ENCODE measurements around the gene MYO5A.
"Not testable (repeated sequence)": the region's sequence is repeated elsewhere in the genome, so short reads cannot be mapped to it uniquely, and the experiment has no call there.

The MYO5A gene

GRCh38 chr15:52440946-52441345 is 87.7 kb downstream of the MYO5A start:
- no peak for DNase-seq (ENCODE audit: low read depth)
- no peak for TF ChIP-seq CTCF (IDR thresholded peaks at IDR 0.05; ENCODE audit: insufficient read depth, low read depth, low read length, missing control alignments)
- no peak overlapping the region for H3K4me3 ChIP-seq (ENCODE audit: low read length)

- DNase-seq (ENCODE audit: low read depth): peak; percentile 89
- TF ChIP-seq CTCF (IDR thresholded peaks at IDR 0.05; ENCODE audit: insufficient read depth, low read depth, low read length, missing control alignments): no peak
Measured at GRCh38 chr15:52440414-52440813, 88.3 kb downstream of the MYO5A start.

GRCh38 chr15:52439470-52439869 is 89.2 kb downstream of the MYO5A start:
- peak; percentile 57 for DNase-seq (ENCODE audit: low read depth)
- TF ChIP-seq CTCF (IDR thresholded peaks at IDR 0.05; ENCODE audit: insufficient read depth, low read depth, low read length, missing control alignments): no peak
- no peak overlapping the region for H3K4me3 ChIP-seq (ENCODE audit: low read length)

More at GRCh38 chr15:52440414-52440813, 88.3 kb downstream of the MYO5A start:
- H3K4me3 ChIP-seq (ENCODE audit: low read length): no peak overlapping the region

- not testable (repeated sequence) for DNase-seq (ENCODE audit: low read depth); H3K4me3 ChIP-seq (ENCODE audit: low read length)
Measured at GRCh38 chr15:52439042-52439441, 89.6 kb downstream of the MYO5A start.

GRCh38 chr15:52438047-52438446 is 90.6 kb downstream of the MYO5A start:
- H3K4me3 ChIP-seq (ENCODE audit: low read length): no peak overlapping the region
- TF ChIP-seq CTCF (IDR thresholded peaks at IDR 0.05; ENCODE audit: insufficient read depth, low read depth, low read length, missing control alignments): no peak
- peak; percentile 74 for DNase-seq (ENCODE audit: low read depth)

GRCh38 chr15:52437646-52438045 is 91.0 kb downstream of the MYO5A start:
- H3K4me3 ChIP-seq (ENCODE audit: low read length): no peak overlapping the region
- no peak for TF ChIP-seq CTCF (IDR thresholded peaks at IDR 0.05; ENCODE audit: insufficient read depth, low read depth, low read length, missing control alignments)
- DNase-seq (ENCODE audit: low read depth): no peak

GRCh38 chr15:52436981-52437380 is 91.7 kb downstream of the MYO5A start:
- H3K4me3 ChIP-seq (ENCODE audit: low read length): no peak overlapping the region
- TF ChIP-seq CTCF (IDR thresholded peaks at IDR 0.05; ENCODE audit: insufficient read depth, low read depth, low read length, missing control alignments): no peak
- DNase-seq (ENCODE audit: low read depth): no peak
